ENCODE measurements around the gene LRRC19.

LRRC19 gene

DNA sequence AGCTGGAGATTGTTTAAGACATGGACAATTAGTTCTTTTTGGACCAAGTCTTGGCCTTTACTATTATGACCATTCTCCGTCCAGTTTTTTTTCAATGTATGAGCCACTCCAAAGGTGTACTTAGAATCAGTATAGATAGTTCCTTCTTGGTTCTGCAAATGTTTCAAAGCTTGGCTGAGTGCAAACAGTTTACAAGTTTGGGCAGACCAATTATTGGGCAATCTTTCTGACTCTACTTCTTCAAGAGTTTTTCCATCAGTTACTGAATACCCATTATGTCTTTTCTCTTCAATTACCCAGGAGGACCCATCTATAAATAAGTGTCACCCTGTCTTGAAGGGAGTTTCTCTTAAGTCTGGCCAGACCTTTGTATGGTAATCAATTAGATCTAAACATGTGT is 33.8 kb downstream of the LRRC19 start:
- no peak for DNase-seq (ENCODE audit: low read depth)
- TF ChIP-seq, protein P1, sequence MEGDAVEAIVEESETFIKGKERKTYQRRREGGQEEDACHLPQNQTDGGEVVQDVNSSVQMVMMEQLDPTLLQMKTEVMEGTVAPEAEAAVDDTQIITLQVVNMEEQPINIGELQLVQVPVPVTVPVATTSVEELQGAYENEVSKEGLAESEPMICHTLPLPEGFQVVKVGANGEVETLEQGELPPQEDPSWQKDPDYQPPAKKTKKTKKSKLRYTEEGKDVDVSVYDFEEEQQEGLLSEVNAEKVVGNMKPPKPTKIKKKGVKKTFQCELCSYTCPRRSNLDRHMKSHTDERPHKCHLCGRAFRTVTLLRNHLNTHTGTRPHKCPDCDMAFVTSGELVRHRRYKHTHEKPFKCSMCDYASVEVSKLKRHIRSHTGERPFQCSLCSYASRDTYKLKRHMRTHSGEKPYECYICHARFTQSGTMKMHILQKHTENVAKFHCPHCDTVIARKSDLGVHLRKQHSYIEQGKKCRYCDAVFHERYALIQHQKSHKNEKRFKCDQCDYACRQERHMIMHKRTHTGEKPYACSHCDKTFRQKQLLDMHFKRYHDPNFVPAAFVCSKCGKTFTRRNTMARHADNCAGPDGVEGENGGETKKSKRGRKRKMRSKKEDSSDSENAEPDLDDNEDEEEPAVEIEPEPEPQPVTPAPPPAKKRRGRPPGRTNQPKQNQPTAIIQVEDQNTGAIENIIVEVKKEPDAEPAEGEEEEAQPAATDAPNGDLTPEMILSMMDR (IDR thresholded peaks at IDR 0.05; ENCODE audit: control insufficient read depth, extremely low read depth, insufficient read depth): no peak
- no peak overlapping the region for H3K4me3 ChIP-seq (ENCODE audit: low read depth, low read length)

DNA sequence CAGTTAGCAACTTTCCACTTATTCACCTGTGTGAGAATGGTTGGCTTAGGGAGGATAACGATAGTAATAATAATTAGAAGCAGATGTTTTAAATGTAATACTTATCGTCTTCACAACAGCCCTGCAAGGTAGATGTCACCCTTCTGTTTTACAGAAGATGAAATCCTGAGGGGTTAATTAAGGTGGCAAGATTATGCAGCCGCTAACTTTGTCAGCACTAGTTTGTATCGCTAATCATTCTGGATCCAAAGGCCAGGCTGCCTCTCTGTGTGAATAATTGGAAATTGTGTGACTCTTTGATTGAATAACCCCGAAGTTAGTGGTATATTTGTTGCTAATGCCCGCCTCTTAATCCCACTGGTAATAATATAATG is 48.6 kb downstream of the LRRC19 start:
- no peak for DNase-seq (ENCODE audit: low read depth)
- peak overlapping the region; percentile 81 for H3K4me3 ChIP-seq (ENCODE audit: low read depth, low read length)
- TF ChIP-seq, protein P1 (IDR thresholded peaks at IDR 0.05; ENCODE audit: control insufficient read depth, extremely low read depth, insufficient read depth): no peak

DNA sequence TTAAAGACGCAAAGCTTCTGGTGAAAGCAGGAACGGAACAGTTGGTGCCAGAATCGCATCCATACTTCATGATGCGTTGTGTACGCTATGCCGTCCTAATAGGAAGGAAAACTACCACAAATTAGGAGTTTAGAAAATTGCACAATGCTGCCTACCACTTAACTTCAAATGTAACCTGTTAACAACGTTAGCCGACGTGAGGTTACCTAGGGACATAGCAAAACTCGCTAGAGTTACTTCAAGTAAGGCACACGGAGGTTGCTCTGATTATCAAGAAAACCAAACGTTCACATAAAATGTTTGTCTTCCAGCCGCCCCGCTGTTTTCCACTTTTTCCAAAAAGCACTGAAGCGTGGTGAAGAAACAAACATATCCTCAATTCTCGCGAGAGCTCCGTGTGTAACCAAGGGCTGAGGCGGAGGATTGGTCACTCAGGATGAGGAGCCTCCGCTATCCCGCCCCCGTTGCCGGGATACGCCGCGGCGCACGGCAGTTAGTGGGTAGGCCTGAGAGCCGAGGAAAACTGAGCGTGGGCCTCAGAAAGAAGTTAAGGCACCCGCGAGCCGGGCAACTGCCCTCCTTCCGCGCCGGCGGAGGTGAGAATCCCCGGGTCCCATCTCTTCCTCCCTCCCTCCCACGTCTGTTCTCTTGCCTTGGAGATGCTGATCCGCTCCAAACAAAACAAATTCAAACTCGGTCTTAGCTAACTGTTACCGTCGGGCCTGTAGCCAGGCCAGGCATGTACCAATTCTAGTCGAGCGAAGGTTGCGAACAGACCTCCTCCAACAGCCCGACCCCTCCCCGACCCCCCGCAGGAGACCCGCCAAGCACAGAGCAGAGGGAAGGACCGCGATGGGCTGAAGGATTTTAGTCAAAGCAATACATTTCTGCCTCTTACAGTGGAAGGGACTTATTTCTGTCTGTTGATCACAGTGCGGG is 49.3 kb downstream of the LRRC19 start, which contains the start of gene IFT74:
Gene IFT74, plus strand, starts transcription at position 492 of the 939 bp plus-strand sequence. CDS start 5,556 bp downstream, outside the sequence.
- peak within 1 kb of the TSS; percentile 81 for H3K4me3 ChIP-seq (ENCODE audit: low read depth, low read length)
- TF ChIP-seq, protein P1 (IDR thresholded peaks at IDR 0.05; ENCODE audit: control insufficient read depth, extremely low read depth, insufficient read depth): no peak
- peak; percentile 95 for DNase-seq (ENCODE audit: low read depth)

DNA sequence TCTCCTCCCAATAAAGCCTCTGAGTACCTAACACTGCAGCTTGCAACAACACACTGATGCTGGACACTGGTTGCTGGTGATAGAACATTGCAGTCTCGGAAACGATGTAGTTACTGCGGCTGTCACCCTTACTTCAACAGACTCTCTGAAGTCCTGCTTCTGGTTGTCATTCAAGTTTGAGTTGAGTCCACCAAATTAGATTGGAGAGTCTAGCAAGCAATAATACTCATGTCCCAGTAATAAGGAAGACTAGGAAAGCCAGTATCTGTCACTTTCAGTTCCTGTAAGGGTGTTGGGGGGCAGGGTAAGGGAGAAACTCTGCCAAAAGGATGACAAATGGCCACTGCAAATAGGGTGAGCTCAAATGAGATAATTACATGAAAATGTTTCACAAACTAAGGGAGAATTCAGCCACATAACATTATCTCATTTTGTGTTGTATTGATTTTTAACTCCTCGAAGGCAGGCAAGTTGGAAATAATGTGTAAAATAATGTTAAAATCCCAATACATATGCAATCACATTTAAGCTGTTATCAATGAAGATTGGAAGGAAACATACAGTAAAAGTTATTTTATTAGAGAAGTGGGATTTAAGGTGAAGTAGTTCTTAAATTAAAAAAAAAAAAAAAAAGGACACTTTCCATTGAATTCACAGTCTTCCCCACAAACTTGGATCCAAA is 50.1 kb downstream of the LRRC19 start:
- H3K4me3 ChIP-seq (ENCODE audit: low read depth, low read length): peak overlapping the region; percentile 81
- TF ChIP-seq, protein P1 (IDR thresholded peaks at IDR 0.05; ENCODE audit: control insufficient read depth, extremely low read depth, insufficient read depth): no peak
- no peak for DNase-seq (ENCODE audit: low read depth)

DNA sequence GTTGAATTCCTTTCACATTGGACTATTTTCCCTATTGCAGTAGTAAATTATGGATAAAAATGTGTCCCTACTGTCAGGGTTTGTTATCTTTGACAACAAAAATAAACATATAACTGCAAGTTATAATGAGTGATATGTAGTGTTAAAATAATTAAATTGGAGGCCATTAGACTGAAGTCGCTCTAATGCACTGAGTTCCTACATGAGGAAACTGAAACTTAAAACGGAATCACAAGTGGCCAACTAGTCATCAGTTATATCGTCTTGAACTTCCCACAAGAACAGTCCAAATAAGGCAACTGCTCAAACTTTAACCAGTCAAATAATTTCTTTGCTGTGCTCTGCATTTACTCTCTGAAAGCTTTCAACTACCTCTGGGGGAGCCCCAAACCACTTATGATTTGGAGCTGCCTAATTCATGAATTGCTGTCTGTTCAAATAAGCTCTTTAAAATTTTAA is 51.4 kb downstream of the LRRC19 start:
- no peak for DNase-seq (ENCODE audit: low read depth)
- TF ChIP-seq, protein P1 (IDR thresholded peaks at IDR 0.05; ENCODE audit: control insufficient read depth, extremely low read depth, insufficient read depth): no peak
- no peak overlapping the region for H3K4me3 ChIP-seq (ENCODE audit: low read depth, low read length)

DNA sequence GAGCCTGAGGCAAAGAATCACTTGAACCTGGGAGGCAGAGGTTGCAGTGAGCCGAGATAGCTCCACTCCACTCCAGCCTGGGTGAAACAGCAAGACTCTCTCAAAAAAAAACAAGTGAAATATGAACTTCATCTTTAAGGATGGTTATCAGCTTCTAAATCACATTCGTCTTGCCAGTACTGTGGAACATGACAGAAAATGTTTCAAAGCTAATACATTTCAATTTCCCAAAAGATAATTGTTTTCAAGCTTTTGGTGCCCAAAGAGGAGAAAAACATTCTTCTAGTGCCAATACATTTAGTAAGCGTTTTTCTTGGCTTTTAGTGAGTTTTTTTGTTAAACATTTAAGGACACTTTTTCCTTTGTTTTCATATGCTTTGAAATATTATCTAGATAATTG is 53.7 kb downstream of the LRRC19 start:
- DNase-seq (ENCODE audit: low read depth): no peak
- no peak overlapping the region for H3K4me3 ChIP-seq (ENCODE audit: low read depth, low read length)
- TF ChIP-seq, protein P1 (IDR thresholded peaks at IDR 0.05; ENCODE audit: control insufficient read depth, extremely low read depth, insufficient read depth): no peak
